ELR (cell line): ENCODE measurements around the gene SSH2.
"Not testable (repeated sequence)": the region's sequence is repeated elsewhere in the genome, so short reads cannot be mapped to it uniquely, and the experiment has no call there.

Experiments
- DNase-seq: peaks from one replicate; pipeline ENCODE4 v3.0.0-alpha.2; 2015; ENCODE audit warnings: low read depth

SSH2 gene, protein sequence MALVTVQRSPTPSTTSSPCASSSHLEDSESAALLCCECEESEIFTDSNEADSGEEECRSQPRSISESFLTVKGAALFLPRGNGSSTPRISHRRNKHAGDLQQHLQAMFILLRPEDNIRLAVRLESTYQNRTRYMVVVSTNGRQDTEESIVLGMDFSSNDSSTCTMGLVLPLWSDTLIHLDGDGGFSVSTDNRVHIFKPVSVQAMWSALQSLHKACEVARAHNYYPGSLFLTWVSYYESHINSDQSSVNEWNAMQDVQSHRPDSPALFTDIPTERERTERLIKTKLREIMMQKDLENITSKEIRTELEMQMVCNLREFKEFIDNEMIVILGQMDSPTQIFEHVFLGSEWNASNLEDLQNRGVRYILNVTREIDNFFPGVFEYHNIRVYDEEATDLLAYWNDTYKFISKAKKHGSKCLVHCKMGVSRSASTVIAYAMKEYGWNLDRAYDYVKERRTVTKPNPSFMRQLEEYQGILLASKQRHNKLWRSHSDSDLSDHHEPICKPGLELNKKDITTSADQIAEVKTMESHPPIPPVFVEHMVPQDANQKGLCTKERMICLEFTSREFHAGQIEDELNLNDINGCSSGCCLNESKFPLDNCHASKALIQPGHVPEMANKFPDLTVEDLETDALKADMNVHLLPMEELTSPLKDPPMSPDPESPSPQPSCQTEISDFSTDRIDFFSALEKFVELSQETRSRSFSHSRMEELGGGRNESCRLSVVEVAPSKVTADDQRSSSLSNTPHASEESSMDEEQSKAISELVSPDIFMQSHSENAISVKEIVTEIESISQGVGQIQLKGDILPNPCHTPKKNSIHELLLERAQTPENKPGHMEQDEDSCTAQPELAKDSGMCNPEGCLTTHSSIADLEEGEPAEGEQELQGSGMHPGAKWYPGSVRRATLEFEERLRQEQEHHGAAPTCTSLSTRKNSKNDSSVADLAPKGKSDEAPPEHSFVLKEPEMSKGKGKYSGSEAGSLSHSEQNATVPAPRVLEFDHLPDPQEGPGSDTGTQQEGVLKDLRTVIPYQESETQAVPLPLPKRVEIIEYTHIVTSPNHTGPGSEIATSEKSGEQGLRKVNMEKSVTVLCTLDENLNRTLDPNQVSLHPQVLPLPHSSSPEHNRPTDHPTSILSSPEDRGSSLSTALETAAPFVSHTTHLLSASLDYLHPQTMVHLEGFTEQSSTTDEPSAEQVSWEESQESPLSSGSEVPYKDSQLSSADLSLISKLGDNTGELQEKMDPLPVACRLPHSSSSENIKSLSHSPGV (N-terminal part only)

DNA sequence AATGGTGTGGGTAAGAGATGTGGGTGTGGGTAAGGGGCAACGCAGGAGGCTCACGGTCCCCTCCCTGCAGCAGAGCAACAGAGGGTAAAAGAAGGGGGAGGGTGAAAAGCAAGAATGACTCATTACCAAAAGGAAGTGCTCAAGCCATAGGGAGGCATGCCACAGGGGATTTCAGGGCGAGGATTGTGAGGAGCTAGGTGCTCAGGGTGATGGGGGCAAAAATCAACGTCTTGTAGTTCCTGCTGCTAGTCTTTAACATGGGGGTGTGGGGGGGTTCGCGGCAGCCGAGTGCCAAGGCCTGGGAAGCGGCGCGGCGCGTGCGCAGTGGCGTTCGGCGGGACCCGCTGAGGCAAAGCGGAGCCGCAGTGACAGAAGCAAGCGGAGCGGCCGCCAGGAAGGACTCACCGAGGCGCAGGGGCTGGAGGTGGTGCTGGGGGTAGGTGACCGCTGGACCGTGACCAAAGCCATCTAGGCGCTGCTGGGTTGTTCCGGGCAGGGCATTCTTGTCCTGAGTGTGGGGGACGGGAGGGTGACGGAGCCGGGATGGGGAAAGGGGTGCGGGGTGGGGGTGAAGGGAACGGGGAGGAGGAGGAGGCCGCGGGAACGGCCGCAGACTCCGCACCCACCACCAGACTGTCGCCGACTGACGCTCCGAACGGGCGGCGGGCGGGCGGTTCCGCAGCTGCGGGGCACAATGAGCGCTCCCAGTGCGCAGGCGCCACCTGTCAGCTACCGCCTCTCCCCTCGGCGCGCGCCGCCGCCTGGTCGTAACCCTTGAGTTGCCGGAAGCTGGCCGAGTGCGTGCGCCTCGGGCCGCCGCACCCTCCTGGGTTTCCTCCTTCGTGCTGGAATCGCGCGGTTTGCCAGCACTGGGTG, at the start of gene SSH2:
Gene SSH2, minus strand, starts transcription at position 696 of the 876 bp plus-strand sequence. Its CDS starts 228 bp downstream, at position 468.
- peak; percentile 93 for DNase-seq

DNA sequence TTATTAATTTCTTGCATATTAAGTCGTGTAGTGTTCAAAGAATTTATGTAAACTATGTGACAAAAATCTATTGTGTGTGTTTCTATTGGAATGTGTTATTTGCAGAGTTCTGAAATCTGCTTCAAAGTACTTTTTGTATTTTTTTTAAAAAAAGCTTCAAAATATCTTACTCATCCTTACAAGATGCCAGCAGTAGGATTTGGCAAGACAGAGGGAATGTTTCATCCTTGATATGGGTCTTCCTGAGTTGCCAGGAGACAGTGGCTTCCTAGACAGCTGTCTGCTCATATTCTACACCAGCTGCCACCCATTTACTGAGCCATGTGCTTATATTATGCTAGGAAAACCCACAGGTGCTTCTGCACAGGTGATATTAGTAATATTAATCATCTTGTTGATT, 47.8 kb upstream of the SSH2 start:
- peak; percentile 20 for DNase-seq

DNA sequence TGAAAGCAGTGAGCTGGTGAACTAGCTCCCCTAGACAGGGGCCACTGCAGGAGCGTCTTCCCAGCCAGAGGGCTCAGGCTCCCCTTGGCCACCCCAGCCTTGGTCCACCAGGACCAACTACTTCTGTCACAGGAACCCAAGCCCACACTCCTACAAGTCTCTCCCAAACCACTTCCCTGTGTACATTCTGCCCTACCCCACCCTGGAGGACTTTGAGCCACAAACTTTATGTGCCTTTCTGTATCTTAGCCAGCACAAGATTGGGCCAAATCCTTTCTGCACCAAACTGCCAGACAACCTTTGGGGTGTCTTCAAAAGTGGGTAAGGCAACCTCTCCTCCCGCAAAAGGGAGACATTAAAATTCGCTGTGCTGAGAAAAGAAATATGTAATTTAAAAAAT, 43.0 kb upstream of the SSH2 start:
- DNase-seq, result no peak

DNA sequence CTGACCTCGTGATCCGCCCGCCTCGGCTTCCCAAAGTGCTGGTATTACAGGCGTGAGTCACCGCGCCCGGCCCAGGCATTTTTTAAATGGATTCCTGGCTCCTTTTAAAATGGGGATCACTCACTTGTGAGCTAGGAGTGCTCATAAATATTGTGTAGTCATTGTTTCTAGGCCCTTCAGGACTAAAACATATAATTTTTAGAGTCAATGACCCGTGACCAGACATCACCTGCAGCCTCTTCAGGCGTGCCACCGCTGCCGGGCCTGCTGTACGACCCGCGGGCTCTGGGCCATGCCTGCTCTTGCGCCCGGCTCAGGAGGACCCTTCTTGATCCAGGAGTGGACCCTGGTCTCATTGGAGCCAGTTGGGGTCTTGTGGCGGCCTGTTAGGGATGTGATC, 42.2 kb upstream of the SSH2 start:
- DNase-seq, result no peak

DNA sequence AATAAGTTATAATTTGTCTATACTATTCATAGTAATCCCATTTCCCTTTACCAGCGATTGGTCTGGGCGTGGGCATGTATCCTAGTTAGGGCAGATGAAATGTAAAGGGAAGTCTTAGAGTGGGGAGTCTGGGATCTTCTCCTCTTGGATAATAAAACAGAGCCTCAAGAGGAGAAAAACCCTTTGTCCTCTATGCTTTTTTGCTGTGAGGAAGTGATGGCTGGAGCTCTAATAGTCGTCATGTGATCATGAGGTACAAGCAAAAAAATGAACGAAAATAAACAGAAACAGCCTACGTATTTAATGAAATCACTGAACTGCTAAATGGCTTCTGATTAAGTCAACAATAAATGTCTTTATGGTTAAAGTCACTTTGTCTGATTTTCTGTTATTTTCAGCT, 38.2 kb upstream of the SSH2 start:
- DNase-seq, result no peak

DNA sequence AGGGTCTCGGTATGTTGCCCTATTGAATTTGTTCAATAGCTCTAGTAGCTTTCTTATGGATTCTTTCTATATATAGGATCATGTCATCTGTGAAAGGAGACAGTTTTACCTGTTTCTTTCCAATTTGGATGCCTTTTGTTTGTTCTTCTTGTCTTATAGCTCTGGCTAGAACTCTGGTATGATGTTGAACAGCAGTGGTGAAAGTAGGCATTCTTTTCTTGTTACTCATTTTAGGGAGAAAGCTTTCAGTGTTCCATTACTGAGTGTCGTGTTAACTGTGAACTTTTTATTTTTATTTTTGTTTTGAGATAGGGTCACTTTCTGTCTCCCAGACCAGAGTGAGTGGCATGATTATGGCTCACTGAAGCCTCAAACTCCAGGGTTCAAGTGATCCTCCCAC, 32.6 kb upstream of the SSH2 start:
- peak; percentile 53 for DNase-seq

DNA sequence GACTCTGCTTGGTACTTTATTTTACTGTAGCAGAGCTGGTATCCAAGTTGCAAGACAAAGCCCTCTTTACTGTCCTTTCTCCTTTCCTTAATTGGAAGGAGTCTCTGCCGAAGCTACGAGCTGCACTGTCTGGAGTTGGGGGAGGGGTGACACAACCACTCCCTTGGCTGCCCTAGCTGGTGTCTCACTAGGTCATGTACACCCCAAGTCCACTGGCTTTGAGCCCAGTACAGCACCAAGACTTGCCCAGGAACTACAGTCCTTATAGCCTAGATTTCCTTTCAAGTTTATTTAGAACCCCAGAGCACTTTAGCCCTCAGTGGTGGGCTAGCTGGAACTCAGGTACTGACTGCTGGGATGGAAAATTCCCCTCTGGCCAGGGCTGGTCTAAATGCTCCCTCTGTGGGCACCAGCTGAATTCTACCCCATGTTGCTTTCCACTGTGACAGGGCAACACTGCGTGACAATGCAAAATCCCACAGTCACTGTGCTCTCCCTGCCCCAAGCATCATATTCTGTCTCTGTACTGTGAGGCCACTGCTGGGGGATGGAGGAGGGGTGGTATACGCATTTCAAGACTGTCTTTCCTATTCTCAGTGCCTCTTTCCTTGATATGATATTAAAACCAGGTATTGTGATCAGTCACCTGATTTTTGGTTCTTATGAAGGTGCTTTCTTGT, 29.8 kb upstream of the SSH2 start:
- DNase-seq, result peak; percentile 45

DNA sequence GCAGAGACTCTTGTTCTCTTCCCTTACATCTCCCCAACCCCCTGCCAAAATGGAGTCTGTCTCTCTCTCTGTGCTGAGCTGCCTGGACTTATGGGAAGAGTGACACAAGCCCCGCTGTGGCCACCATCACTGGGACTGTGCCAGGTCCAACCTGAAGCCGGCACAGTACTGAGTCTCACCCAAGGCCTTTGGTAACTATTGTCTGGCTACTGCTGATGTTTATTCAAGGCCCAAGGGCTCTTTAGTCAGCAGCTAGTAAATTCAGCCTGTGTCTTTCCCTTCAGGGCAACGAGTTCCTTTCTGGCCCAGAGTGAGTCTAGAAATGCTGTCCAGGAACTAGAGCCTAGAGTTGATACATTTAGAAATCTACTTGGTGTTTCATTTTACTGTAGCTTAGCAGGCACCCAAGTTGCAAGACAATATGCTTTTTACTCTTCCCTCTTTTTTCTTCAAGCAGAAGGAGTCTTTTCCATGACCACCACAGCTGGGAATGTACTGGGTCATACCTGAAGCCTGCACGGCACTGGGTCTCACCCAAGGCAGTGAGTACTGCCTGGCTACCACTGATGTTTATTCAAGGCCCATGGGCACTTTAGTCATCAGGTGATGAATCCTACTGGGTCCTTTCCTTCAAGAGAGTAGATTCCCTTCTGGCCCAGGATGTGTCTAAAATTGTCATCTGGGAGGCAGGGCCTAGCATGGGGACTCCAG, 29.1 kb upstream of the SSH2 start:
- peak; percentile 88 for DNase-seq

DNA sequence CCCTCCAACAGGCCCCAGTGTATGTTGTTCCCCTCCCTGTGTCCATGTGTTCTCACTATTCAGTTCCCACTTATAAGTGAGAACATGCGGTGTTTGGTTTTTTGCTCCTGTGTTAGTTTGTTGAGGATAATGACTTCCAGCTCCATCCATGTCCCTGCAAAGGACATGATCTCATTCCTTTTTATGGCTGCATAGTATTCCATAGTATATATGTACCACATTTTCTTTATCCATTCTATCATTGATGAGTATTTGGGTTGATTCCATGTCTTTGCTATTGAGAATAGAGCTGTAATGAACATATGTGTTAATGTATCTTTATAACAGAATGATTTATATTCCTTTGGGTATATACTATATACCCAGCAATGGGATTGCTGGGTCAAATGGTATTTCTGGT, 27.5 kb upstream of the SSH2 start:
- not testable (repeated sequence) for DNase-seq

DNA sequence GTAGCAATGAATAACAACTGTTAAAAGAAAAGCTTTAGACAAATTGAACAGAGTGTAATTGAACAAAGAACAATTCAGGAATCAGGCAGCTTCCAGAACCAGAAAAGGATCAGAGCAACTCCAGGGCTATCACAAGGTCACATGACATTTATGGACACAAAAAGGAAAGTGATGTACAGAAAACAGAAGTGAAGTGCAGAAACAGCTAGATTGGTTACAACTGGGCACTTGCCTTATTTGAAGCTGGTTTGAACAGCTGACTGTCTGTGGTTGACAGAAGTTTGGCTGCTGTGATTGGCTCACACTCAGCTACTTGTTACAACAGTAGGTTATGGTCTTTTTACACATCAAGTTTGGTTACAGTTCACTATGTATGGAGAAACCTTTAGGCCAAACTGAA, 26.2 kb upstream of the SSH2 start:
- DNase-seq, result no peak

DNA sequence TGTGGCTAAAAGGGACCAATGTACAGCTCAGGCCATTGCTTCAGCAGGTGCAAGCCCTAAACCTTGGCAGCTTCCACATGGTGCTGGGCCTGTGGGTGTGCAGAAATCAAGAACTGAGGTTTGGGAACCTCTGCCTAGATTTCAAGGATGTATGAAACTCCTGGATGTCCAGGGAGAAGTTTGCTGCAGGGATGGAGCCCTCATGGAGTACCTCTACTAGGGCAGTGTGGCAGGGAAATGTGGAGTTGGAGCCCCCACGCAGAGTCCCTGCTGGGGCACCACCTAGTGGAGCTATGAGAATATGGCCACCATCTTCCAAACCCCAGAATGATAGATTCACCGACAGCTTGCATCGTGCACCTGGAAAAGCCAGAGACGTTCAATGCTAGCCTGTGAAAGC, 24.4 kb upstream of the SSH2 start:
- DNase-seq, result peak; percentile 5

DNA sequence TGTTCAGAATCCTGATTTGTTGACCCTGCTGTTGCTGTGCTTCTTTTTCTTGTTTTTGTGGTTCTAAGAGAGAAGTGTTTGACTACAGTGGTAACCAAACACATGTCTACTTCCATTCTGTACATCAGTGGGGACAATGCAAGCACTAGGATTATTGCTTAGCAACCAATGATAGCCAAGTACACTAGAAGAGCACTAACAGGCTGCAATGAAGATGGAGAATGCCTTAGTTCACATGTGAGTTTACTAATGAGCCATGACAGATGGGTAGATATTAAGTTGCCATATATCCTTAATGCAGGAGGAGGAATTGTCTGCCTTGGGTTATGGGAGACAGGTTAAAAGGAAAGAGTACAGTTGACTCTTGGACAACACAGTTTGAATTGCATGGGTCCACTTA, 19.7 kb upstream of the SSH2 start:
- DNase-seq, result no peak

DNA sequence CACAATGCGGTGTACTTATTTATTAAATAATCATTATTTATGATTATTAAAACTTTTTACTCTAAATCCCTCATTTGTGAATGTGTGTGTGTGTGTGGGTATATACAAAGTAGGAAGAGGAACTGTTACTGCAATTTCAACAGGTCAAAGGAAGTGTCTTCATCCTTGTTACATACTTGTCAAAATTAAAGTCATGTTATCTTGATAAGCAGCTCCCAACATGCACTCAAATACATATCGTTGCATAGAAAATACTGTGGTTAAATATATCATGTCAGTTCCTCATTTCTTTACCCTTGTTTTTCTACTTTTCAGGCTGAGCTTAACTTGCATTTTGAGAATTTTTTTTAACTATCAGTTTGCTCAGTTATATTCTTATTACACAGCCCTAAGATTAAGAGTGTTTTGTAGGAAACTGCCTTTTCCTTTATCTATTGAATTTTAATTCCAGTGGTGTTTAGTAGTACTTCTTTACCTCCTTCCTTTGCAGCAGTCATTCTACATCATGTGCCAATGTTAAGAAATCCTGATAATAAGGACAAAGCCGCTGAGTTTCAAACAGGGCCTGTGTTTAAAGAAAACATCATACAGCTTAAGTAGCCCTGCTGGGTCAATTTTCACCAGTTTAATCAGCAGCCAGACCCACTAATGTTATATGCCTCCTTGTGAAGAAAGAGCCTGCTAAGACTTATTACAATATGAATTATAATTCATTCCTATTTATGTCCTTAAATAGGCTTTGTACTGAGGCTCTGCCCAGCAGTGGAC, 18.6 kb upstream of the SSH2 start:
- DNase-seq, result no peak

DNA sequence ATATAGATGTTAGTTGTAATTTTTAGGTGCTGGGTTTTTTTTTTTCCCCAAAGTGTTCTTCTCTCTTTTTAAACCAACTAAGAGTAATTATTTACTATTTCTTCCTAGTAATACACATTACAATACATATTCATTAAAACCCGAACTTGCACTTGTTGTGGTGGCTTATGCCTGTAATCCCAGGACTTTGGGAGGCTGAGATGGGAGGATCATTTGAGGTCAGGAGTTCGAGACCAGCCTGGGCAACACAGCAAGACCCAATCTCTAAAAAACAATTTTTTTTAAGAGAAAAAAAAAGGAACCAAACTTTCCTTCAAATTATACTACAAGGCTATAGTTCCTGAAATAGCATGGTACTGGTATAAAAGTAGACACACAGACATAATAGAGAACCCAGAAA, 15.3 kb upstream of the SSH2 start:
- DNase-seq, result no peak

DNA sequence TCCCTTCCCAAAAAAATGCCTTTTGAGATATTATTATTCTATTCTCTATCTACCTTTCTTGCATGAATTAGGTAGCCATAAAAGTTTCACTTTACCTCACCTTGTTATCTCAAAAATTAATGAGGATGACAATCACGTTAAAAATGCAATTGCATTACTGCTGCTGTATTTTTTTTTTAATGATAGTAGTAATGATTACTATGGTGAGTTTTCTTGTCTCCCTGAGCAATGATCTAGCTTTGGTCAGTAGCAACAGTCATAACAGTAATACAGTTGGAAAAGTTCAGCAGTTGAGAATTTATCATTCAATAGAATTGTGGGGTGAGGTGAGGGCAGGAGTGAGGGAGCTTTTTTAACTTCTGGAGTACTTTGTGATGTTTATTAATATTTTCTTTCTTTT, 11.3 kb upstream of the SSH2 start, which contains the start of gene EFCAB5:
Gene EFCAB5, plus strand, starts transcription at position 301 of the 400 bp plus-strand sequence. CDS start 163 bp downstream, outside the sequence.
- DNase-seq, result no peak

DNA sequence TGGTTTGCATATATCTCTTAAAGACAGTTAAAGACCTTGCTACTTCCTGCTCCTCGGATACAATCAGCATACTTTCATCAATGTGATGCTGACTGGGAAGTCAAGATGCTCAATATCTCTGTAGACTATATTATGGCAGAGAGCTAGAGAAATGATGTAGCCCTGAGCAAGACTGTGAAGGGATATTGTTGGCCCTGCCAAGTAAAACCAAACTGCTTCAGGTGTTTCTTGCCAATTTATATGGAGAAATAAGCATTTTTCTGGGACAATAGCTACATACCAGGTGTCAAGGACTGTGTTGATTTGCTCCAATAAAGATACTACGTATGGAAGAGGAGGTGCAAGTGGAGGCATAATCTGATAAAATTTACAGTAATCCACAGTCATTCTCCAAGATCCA, 6.7 kb upstream of the SSH2 start:
- no peak for DNase-seq

DNA sequence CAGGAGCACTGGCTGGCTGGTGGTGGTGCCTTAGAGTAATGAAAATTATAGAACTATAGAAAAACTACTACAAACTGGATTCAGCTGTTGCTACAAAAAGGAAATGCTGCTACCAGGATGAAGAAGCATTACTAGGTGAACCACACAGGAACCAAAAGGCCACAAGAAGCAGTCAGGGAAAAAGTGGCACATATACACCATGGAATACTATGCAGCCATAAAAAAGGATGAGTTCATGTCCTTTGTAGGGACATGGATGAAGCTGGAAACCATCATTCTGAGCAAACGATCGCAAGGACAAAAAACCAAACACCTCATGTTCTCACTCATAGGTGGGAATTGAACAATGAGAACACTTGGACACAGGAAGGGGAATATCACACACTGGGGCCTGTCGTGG, 5.9 kb upstream of the SSH2 start:
- not testable (repeated sequence) for DNase-seq

DNA sequence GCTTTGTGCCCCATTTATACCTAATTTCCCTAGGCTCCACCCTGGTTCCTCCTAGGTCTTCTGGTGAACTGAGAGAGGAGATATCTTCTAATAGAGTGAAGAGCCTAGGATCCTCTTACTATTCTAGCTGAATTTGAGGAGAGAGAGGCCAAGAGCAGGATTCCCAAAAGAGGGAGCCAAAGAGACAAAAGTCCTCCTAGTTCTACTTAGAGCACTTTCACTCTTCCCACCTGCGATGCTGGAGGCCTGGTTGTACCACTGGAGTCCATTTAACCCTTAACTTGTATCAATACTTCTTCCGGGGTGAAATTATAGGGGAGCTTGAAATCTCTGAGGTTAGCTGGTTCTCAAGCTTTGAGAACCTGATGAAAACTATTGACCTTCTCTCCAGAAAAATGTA, 3.4 kb upstream of the SSH2 start:
- peak; percentile 51 for DNase-seq

DNA sequence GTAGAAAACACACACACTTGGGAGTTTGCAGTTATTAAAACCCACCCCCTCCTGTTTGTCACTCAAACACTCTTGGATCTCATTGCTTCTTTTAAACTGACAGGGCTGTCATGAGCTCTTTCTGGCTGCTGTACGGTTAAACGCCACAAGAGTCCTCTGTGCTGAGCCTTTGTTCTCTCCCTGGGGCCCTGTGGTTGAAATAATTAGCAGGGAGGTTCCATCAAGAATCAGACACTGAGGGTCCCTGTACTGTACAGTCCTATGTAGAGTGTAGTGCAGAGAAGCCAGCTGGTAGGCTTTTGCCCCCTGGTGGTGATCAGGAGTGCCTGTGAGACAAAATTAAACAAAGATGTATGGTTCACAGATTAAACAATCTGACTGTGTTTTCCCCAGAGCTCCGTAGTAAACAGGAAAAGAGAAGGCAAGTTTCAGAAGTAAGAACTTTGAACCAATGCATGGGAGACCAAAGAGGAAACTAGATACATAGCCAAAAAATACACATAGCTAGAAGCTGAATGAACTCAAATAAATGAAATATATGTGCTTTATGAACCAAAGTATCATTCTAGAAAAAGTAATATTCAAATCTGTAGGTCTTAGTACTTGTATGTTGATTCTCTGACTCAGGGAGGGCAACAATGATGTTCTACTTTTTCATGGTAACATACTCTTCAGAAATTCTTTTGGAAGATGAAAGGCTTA, 1.4 kb upstream of the SSH2 start:
- peak; percentile 91 for DNase-seq
